GM18508 (cell line): ENCODE results near the gene ETNK1.
A peak's percentile ranks its signal among the peaks of the same experiment; 100 is the strongest.
"Not testable (repeated sequence)": the region's sequence is repeated elsewhere in the genome, so short reads cannot be mapped to it uniquely, and the experiment has no call there.

Experiments
- ATAC-seq: cut with Tn5 transposase; IDR thresholded peaks from one replicate; pipeline ENCODE4 v1.9.1; 2021; ENCODE audit warnings: moderate number of reproducible peaks; ENCODE audit not compliant: insufficient read depth, unreplicated experiment

Gene ETNK1, protein sequence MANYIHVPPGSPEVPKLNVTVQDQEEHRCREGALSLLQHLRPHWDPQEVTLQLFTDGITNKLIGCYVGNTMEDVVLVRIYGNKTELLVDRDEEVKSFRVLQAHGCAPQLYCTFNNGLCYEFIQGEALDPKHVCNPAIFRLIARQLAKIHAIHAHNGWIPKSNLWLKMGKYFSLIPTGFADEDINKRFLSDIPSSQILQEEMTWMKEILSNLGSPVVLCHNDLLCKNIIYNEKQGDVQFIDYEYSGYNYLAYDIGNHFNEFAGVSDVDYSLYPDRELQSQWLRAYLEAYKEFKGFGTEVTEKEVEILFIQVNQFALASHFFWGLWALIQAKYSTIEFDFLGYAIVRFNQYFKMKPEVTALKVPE

DNA sequence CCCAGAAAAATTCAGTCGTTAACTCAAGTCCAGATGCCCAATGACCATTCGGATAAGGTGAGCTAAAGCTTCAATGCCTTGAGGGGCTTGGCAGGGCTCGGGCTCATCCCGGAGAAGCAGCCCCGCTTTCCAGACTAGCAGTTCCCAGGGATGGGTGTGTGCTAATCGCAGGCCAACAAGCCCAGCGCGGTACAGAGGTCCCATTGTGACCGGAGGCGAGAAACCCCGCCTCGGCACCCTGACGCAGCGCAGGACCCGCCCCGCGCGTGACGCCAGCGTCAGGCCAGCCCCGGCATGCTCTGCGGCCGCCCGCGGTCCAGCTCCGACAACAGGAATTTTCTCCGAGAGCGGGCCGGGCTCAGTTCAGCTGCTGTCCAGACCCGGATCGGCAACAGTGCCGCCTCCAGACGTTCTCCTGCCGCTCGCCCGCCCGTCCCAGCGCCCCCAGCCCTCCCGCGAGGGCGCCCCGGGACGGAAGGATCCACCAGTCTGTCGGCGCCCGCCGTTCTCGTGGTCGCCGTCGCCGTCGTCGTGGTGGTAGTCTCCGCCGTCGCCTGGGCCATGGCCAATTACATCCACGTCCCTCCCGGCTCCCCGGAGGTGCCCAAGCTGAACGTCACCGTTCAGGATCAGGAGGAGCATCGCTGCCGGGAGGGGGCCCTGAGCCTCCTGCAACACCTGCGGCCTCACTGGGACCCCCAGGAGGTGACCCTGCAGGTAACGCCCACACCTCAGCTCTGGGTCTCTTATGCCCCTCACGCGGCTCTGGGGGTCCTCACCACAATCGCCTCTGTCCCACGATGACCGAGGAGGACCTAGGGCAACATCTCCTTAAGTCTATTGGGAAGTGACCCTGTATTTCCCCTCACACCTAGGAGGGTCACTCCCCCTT, at the start of gene ETNK1:
TSS of gene ETNK1 (plus strand) at position 302 of the 892 bp plus-strand sequence. CDS start at position 562, 260 bp downstream.
- peak; percentile 84 for ATAC-seq

DNA sequence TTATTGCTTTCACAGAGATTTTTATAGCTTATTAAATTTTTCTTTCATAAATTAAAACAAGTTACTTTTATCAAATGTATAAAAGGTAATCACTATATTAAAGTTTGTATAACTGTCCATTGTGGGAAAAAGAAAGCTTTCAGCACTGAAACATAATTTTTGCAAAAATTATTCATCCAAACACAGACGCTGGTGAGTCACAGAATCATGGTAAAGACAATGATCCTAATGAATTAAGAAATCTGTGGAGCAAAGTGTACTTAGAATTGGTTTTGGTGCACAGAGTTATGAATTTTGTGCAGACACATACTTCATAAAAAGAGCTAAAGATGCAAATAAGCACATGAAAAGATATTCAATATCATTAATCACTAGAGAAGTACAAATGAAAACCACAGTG, 48.9 kb upstream of the ETNK1 start:
- no peak for ATAC-seq

- no peak for ATAC-seq
Observed at GRCh38 chr12:22576473-22576872, 48.5 kb upstream of the ETNK1 start.

DNA sequence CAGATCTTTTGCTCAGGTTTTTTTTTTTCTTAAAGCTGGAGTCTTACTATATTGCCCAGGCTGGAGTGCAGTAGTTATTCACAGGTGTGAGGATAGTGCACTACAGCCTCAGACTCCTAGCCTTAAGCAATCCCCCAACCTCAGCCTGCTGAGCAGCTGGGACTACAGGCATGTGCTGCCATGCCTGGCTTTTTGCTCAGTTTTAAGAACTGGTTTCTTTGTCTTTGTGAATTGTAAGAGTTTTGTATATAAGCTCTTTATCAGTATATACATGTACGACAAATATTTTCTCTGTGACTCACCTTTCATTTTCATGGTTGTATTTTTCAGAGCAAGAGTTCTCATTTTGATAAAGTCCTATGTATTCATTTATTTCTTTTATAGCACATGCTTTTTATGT, 47.3 kb upstream of the ETNK1 start:
- no peak for ATAC-seq

- ATAC-seq = no peak
Observed at GRCh38 chr12:22578328-22578727, 46.6 kb upstream of the ETNK1 start.

- no peak for ATAC-seq
Observed at GRCh38 chr12:22588817-22589216, 36.2 kb upstream of the ETNK1 start.

GRCh38 chr12:22593864-22594263, 31.1 kb upstream of the ETNK1 start:
- ATAC-seq = no peak

DNA sequence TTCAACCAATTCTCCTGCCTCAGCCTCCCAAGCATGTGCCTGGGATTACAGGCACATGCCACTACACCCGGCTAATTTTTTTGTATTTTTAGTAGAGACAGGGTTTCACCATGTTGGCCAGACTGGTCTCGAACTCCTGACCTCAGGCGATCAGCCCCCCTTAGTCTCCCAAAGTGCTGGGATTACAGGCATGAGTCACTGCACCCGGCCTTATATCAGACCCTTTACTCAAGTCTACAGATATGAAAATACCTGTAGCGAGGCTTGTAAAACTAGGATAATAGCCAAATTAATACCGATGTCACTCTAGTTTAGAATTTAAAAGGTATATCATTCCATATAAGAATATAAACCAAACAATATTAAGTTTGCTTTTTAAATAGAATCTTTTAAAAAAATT, 27.4 kb upstream of the ETNK1 start:
- not testable (repeated sequence) for ATAC-seq

GRCh38 chr12:22598141-22598762, 26.7 kb upstream of the ETNK1 start:
- ATAC-seq = no peak

DNA sequence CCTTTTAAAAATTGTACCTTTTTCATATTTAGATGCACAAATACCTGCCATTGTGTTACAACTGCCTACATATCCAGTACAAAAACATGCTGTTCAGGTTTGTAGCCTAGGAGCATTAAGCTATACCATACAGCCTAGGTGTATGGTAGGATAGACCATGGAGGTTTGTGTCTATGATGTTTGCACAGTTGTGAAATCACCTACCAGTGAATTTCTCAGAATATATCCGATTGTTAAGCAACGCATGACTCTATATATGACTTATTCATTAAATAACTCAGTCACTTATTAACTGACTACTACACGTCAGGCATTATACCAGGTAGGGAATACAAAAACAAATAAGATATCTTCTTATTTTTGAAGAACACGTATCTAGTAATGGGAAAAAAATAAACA, 26.2 kb upstream of the ETNK1 start:
- ATAC-seq = no peak

GRCh38 chr12:22600181-22600580, 24.8 kb upstream of the ETNK1 start:
- no peak for ATAC-seq

GRCh38 chr12:22609501-22609900, 15.5 kb upstream of the ETNK1 start:
- no peak for ATAC-seq

DNA sequence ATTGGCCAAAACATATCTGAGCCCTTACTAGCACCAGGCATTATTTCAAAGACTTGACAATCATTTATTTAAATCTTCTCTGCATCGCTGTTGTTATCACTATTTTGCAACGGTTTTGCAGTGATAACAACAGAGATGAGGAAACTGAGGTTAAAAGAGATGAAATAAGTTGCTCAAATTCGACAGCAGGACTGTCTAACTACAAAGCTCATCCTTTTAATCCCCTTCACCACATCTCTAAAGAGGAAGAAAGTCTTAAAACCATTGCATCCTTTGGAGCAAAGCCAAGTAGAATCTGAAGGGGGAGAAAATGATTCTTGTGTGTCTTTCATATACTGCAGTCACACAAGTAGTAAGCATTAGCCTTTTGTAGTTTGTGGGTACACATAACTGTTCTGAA, 14.8 kb upstream of the ETNK1 start:
- ATAC-seq = no peak

DNA sequence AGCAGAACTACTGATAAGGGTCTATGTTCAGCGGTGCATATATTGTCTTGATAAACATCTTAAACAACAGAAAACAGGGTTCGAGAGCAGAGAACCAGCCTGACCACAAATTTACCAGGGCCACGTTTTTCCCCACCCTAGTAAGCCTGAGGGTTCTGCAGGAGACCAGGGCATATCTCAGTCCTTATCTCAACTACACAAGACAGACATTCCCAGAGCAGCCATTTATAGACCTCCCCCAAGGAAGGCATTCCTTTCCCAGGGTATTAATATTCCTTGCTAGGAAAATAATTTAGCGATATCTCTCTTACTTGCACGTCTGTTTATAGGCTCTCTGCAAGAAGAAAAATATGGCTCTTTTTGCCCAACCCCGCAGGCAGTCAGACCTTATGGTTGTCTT, 12.1 kb upstream of the ETNK1 start:
- not testable (repeated sequence) for ATAC-seq

DNA sequence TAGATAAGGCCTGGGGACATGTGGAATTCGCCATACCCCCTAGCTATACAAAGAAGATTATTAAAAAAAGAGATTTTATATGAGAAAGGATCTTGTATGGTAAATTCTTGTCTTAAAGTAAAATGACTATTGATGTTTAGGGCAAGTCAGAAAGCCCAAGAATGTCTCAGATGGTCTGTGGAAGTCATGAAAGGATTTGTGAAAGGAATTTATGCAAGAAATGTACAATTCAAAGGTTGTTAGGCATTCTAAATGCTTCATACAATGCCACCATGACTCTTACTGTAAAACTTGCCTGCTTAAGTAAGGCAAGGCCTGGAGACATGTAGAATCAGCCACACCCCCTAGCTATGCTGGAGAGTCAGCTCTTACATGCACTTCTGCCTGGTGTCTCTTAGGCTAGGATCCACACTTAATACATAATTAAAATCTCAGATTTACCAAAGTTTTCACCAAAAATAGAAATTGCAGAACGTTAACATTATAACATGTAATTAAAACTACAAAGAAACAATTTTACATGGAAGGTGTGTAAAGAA, 8.9 kb upstream of the ETNK1 start:
- ATAC-seq = no peak

GRCh38 chr12:22617630-22618029, 7.3 kb upstream of the ETNK1 start:
- ATAC-seq = no peak

- no peak for ATAC-seq
Observed at GRCh38 chr12:22624548-22624869, 462 bp upstream of the ETNK1 start.

- peak; percentile 17 for ATAC-seq
Observed at GRCh38 chr12:22625762-22626294, 857 bp downstream of the ETNK1 start.

DNA sequence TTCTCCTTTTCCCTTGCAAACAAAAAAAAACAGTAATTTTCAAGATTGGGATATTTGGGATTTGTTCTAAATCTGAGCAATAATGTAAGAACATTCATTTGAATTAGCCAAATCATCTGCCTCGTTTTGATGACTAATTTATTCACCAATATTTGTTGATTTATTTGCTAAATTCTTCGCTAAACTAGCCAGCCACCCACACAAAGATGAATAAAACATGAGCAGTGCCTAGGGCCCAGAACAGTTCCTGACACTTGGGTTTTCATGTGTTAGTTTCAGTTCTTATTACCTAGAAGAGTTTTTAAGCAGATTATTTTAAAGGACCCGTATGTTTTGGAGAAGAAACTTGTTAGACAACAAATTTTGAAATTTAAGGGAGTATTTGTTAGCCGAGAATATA, 1.4 kb downstream of the ETNK1 start:
- ATAC-seq = no peak

DNA sequence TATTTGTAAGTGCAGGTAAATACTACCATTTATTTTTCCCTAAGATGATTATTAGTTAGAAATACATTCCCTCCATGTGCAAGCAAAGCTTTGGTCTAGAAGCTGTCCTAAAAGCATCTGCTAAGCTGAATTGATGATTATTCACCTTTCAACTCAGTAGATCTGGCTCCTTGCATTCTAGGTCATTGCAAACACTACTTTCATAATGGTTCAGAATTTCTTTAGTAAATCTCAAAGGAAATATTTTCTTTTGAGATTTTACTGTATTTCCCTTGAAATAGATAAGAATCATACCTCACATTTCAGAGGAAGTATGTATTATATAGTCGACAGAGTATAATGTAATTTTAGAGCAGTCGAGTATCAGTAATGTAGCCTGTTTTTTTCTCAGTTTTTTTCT, 2.4 kb downstream of the ETNK1 start:
- ATAC-seq = no peak

- no peak for ATAC-seq
Observed at GRCh38 chr12:22628228-22628627, 3.3 kb downstream of the ETNK1 start.
